ENCODE results near the gene GLDN. TPM values are rescaled to one million over a fixed set of nuclear protein-coding genes. Genes with fewer than 3 reads are reported as not detected.
A peak's percentile ranks its signal among the peaks of the same experiment; 100 is the strongest.

Gene GLDN
- total RNA-seq, 4 donors from 2014 or later, result 4.2 to 6.0 (median 4.7) TPM

- DNase-seq (ENCODE audit: low spot score in 2 of 2), result no peak
- Histone ChIP-seq H3K36me3 (no peaks in the 10 kb centered on the region), H3K4me3 (no peak overlapping the region), H3K27me3 (peaks cover 8% of the 10 kb centered on the region), H3K9me3 (no peaks in the 10 kb centered on the region), H3K4me1 (peaks cover 25% of the 10 kb centered on the region), H3K27ac (peak overlapping the region; percentile 57)
- TF ChIP-seq CTCF (IDR thresholded peaks at IDR 0.05) (no peak), EP300 (IDR thresholded peaks at IDR 0.05) (no peak), POLR2A (IDR thresholded peaks at IDR 0.05) (no peak), POLR2AphosphoS5 (IDR thresholded peaks at IDR 0.05) (no peak)
- WGBS, result 60% methylated on average over 3 of the region's 3 CpGs
These were observed 4.7 kb downstream of the GLDN start for GRCh38 chr15:51346136-51346535.

GRCh38 chr15:51348688-51349087 lies 7.2 kb downstream of the GLDN start:
- peak overlapping the region; percentile 66 for H3K27ac ChIP-seq
- no peaks in the 10 kb centered on the region for H3K27me3 ChIP-seq
- DNase-seq (ENCODE audit: low spot score in 2 of 2), result no peak
- H3K9me3 ChIP-seq, result no peaks in the 10 kb centered on the region
- WGBS, result 41% methylated on average over 5 of the region's 5 CpGs
- no peaks in the 10 kb centered on the region for H3K36me3 ChIP-seq
- no peak overlapping the region for H3K4me3 ChIP-seq
- H3K4me1 ChIP-seq, result peaks cover 10% of the 10 kb centered on the region
- no peak for TF ChIP-seq CTCF (IDR thresholded peaks at IDR 0.05)
- no peak for TF ChIP-seq POLR2AphosphoS5 (IDR thresholded peaks at IDR 0.05)
- no peak for TF ChIP-seq EP300 (IDR thresholded peaks at IDR 0.05)
- TF ChIP-seq POLR2A (IDR thresholded peaks at IDR 0.05), result no peak

- Histone ChIP-seq H3K27me3 (no peaks in the 10 kb centered on the region), H3K36me3 (no peaks in the 10 kb centered on the region), H3K4me3 (no peak overlapping the region), H3K9me3 (no peaks in the 10 kb centered on the region), H3K4me1 (peaks cover 10% of the 10 kb centered on the region), H3K27ac (peak overlapping the region; percentile 66)
- no peak for DNase-seq (ENCODE audit: low spot score in 2 of 2)
- 31% methylated on average over 4 of the region's 4 CpGs for WGBS
- TF ChIP-seq POLR2A (IDR thresholded peaks at IDR 0.05) (no peak), POLR2AphosphoS5 (IDR thresholded peaks at IDR 0.05) (no peak), CTCF (IDR thresholded peaks at IDR 0.05) (no peak), EP300 (IDR thresholded peaks at IDR 0.05) (no peak)
These were observed 7.8 kb downstream of the GLDN start for GRCh38 chr15:51349156-51349844.

- Histone ChIP-seq H3K27ac (no peak overlapping the region), H3K27me3 (no peaks in the 10 kb centered on the region), H3K36me3 (no peaks in the 10 kb centered on the region), H3K4me1 (peaks cover 10% of the 10 kb centered on the region), H3K9me3 (no peaks in the 10 kb centered on the region), H3K4me3 (no peak overlapping the region)
- WGBS, result 87% methylated on average over 3 of the region's 3 CpGs
- no peak for DNase-seq (ENCODE audit: low spot score in 2 of 2)
- TF ChIP-seq EP300 (IDR thresholded peaks at IDR 0.05) (no peak), CTCF (IDR thresholded peaks at IDR 0.05) (no peak), POLR2A (IDR thresholded peaks at IDR 0.05) (no peak), POLR2AphosphoS5 (IDR thresholded peaks at IDR 0.05) (no peak)
These were observed 9.3 kb downstream of the GLDN start for GRCh38 chr15:51350723-51351122.

GRCh38 chr15:51353976-51354375 lies 12.5 kb downstream of the GLDN start:
- no peaks in the 10 kb centered on the region for H3K9me3 ChIP-seq
- no peak overlapping the region for H3K4me3 ChIP-seq
- DNase-seq (ENCODE audit: low spot score in 2 of 2), result no peak
- H3K36me3 ChIP-seq, result no peaks in the 10 kb centered on the region
- WGBS, result 73% methylated on average over 2 of the region's 2 CpGs
- peaks cover 3% of the 10 kb centered on the region for H3K4me1 ChIP-seq
- no peak overlapping the region for H3K27ac ChIP-seq
- TF ChIP-seq CTCF (IDR thresholded peaks at IDR 0.05) (no peak), POLR2A (IDR thresholded peaks at IDR 0.05) (no peak), POLR2AphosphoS5 (IDR thresholded peaks at IDR 0.05) (no peak), EP300 (IDR thresholded peaks at IDR 0.05) (no peak)
- no peaks in the 10 kb centered on the region for H3K27me3 ChIP-seq
